ENCODE results near the gene DZIP1.
A peak's percentile ranks its signal among the peaks of the same experiment; 100 is the strongest.

DZIP1 gene

GRCh38 chr13:95679722-95680121, 35.2 kb upstream of the DZIP1 start:
- Histone ChIP-seq H4K20me1 (ENCODE audit: insufficient read depth) (no peaks in the 10 kb centered on the region), H3K4me2 (no peak overlapping the region), H3K79me2 (ENCODE audit: insufficient read depth, low read depth) (peaks cover 64% of the 10 kb centered on the region; the same call in 1 of the 2 replicates), H3K36me3 (ENCODE audit: insufficient read depth) (no peaks in the 10 kb centered on the region), H3K27me3 (ENCODE audit: insufficient read depth, low read depth) (no peaks in the 10 kb centered on the region), H2AFZ (ENCODE audit: low read depth) (no peak overlapping the region), H3K9ac (no peak overlapping the region), H3K27ac (no peak overlapping the region), H3K4me1 (ENCODE audit: low read depth, poor library complexity, severe bottlenecking) (peaks cover 24% of the 10 kb centered on the region), H3K4me3 (IDR thresholded peaks at IDR 0.05; ENCODE audit: insufficient read depth, low read depth, low read length) (no peak overlapping the region)
- TF ChIP-seq CTCF (conservative IDR thresholded peaks at IDR 0.05; ENCODE audit: low read depth, low read length) = no peak

- H3K4me2 ChIP-seq = peak overlapping the region; percentile 26
- peaks cover 64% of the 10 kb centered on the region; the same call in 1 of the 2 replicates for H3K79me2 ChIP-seq (ENCODE audit: insufficient read depth, low read depth)
- no peaks in the 10 kb centered on the region for H3K27me3 ChIP-seq (ENCODE audit: insufficient read depth, low read depth)
- H3K27ac ChIP-seq = no peak overlapping the region
- no peak for TF ChIP-seq CTCF (conservative IDR thresholded peaks at IDR 0.05; ENCODE audit: low read depth, low read length)
- peaks cover 28% of the 10 kb centered on the region for H3K4me1 ChIP-seq (ENCODE audit: low read depth, poor library complexity, severe bottlenecking)
- H3K9ac ChIP-seq = no peak overlapping the region; the same call in 1 of the 2 replicates
- H2AFZ ChIP-seq (ENCODE audit: low read depth) = no peak overlapping the region
- H3K36me3 ChIP-seq (ENCODE audit: insufficient read depth) = no peaks in the 10 kb centered on the region
- H3K4me3 ChIP-seq (IDR thresholded peaks at IDR 0.05; ENCODE audit: insufficient read depth, low read depth, low read length) = no peak overlapping the region
- H4K20me1 ChIP-seq (ENCODE audit: insufficient read depth) = no peaks in the 10 kb centered on the region
Observed at GRCh38 chr13:95678967-95679366, 34.5 kb upstream of the DZIP1 start.

- Histone ChIP-seq H3K4me3 (IDR thresholded peaks at IDR 0.05; ENCODE audit: insufficient read depth, low read depth, low read length) (no peak overlapping the region), H3K27ac (peak overlapping the region; percentile 69), H3K4me2 (peak overlapping the region; percentile 26), H3K4me1 (ENCODE audit: low read depth, poor library complexity, severe bottlenecking) (peaks cover 28% of the 10 kb centered on the region), H3K36me3 (ENCODE audit: insufficient read depth) (no peaks in the 10 kb centered on the region), H2AFZ (ENCODE audit: low read depth) (peak overlapping the region; percentile 38), H3K9ac (peak overlapping the region; percentile 84), H4K20me1 (ENCODE audit: insufficient read depth) (no peaks in the 10 kb centered on the region), H3K27me3 (ENCODE audit: insufficient read depth, low read depth) (no peaks in the 10 kb centered on the region), H3K79me2 (ENCODE audit: insufficient read depth, low read depth) (peaks cover 60% of the 10 kb centered on the region; the same call in 1 of the 2 replicates)
- no peak for TF ChIP-seq CTCF (conservative IDR thresholded peaks at IDR 0.05; ENCODE audit: low read depth, low read length)
Observed at GRCh38 chr13:95677564-95678266, 33.2 kb upstream of the DZIP1 start.

GRCh38 chr13:95676762-95677563, 32.5 kb upstream of the DZIP1 start, which contains the start of gene DNAJC3:
DNAJC3 (plus strand) TSS chr13:95677139; CDS start chr13:95677256, 117 bp downstream.
- Histone ChIP-seq H3K79me2 (ENCODE audit: insufficient read depth, low read depth) (peaks cover 53% of the 10 kb centered on the region; the same call in 1 of the 2 replicates), H4K20me1 (ENCODE audit: insufficient read depth) (no peaks in the 10 kb centered on the region), H3K27ac (peak within 1 kb of the TSS; percentile 78), H3K4me2 (peak within 1 kb of the TSS; percentile 71), H3K4me1 (ENCODE audit: low read depth, poor library complexity, severe bottlenecking) (peaks cover 28% of the 10 kb centered on the region), H3K4me3 (IDR thresholded peaks at IDR 0.05; ENCODE audit: insufficient read depth, low read depth, low read length) (no peak within 1 kb of the TSS), H3K9ac (peak within 1 kb of the TSS; percentile 85), H2AFZ (ENCODE audit: low read depth) (peak within 1 kb of the TSS; percentile 93), H3K27me3 (ENCODE audit: insufficient read depth, low read depth) (no peaks in the 10 kb centered on the region), H3K36me3 (ENCODE audit: insufficient read depth) (no peaks in the 10 kb centered on the region)
- TF ChIP-seq CTCF (conservative IDR thresholded peaks at IDR 0.05; ENCODE audit: low read depth, low read length) = no peak
